K562 (cell line): ENCODE measurements around the gene PRKAR1B. TPM values are rescaled to one million over a fixed set of nuclear protein-coding genes. Genes with fewer than 3 reads are reported as not detected.

Experiments
- BRD4 ChIP-seq: fragments of 200-600 bp; sonication (generic); IDR thresholded peaks from 2 replicates; pipeline ENCODE4 v1.6.1; 2017; ENCODE audit warnings: inconsistent platforms
- BRF2 ChIP-seq: IDR thresholded peaks from 3 replicates; pipeline ENCODE4 v1.6.1; 2011; ENCODE audit warnings: borderline replicate concordance, mild to moderate bottlenecking; ENCODE audit not compliant: insufficient read length, insufficient read depth
- HLTF ChIP-seq: fragments of 450-650 bp; IDR thresholded peaks from 2 replicates; pipeline ENCODE4 v1.6.1; 2016
- IRF9 ChIP-seq: fragments of 450-650 bp; IDR thresholded peaks from 2 replicates; pipeline ENCODE4 v1.6.1; 2016; ENCODE audit warnings: missing biosample characterization, missing genetic modification characterization
- SMARCA5 ChIP-seq: fragments of 450-650 bp; IDR thresholded peaks from 2 replicates; pipeline ENCODE4 v1.6.1; 2016
- ZFX ChIP-seq: sonication (generic); formaldehyde crosslinking; IDR thresholded peaks from 2 replicates; pipeline ENCODE4 v1.8.0; 2022; ENCODE audit warnings: mild to moderate bottlenecking, missing genetic modification reagents, moderate library complexity
- ZNF407 ChIP-seq: fragments of 450-650 bp; IDR thresholded peaks from 2 replicates; pipeline ENCODE4 v1.6.1; 2016; ENCODE audit warnings: low read depth
- ZNF57 ChIP-seq: fragments of 450-650 bp; formaldehyde crosslinking; IDR thresholded peaks from 2 replicates; pipeline ENCODE4 v1.4.0; 2020; ENCODE audit warnings: mild to moderate bottlenecking, moderate library complexity
- polyA plus RNA-seq, 8 experiments: library from polyadenylated mRNA; depleted of rRNA in 4 of 8; stranded (reverse) in 5 of 8; unstranded in 3 of 8; fragments of >200 nt; fragmentation: Nextera tagmentation in 2 of 8; fragmentation: Illumina TruSeq in 1 of 8; extraction: Ambion mirVana in 2 of 8; extraction: Trizol in 1 of 8; gene quantifications; 2 replicates each; pipeline versions ENCODE4 v1.2.1 to v1.2.3, GENCODE V29; 2011 to 2014; ENCODE audit warnings: inconsistent platforms in 1 of 8, missing spikeins in 1 of 8
- total RNA-seq, 7 experiments: library from RNA; depleted of rRNA in 6 of 7; stranded (reverse); fragments of >200 nt in 6 of 7; fragmentation: Illumina TruSeq in 2 of 7; extraction: Trizol in 2 of 7; gene quantifications; 2 replicates each; pipeline versions ENCODE4 v1.2.1 to v1.2.3, GENCODE V29; 2011 to 2021; ENCODE audit warnings: low replicate concordance in 1 of 7

PRKAR1B gene
- total and polyA plus RNA-seq, 9 of the 15 experiments (the other 6 are each of a cell fraction or from before 2014, with no cell fraction given), result 0.99 to 30.5 (median 12.7) TPM

- no peak for TF ChIP-seq IRF9 (tag)
- TF ChIP-seq ZFX, result no peak
- 0 out of 2 replicates have a peak, but pooled peaks have one; percentile 17 for TF ChIP-seq ZNF407
- TF ChIP-seq BRD4, result no peak
- 0 out of 2 replicates have a peak, but pooled peaks have one; percentile 44 for TF ChIP-seq HLTF
- TF ChIP-seq BRF2, result no peak
- TF ChIP-seq SMARCA5, result peak; percentile 45; the same call in 1 of the 2 replicates
- TF ChIP-seq ZNF57 (CRISPR knock-in tag), result no peak
These were observed 161.0 kb downstream of the PRKAR1B start (continued) for GRCh38 chr7:566100-566499.
